ENCODE results near the gene PLIN3. TPM values are rescaled to one million over a fixed set of nuclear protein-coding genes. Genes with fewer than 3 reads are reported as not detected.

The PLIN3 gene
- total and polyA plus RNA-seq, 2 of the 8 experiments (the other 6 are each of a cell fraction or from before 2014, with no cell fraction given), result 60.7 to 61.5 TPM

GRCh38 chr19:4795400-4795799 is 72.1 kb downstream of the PLIN3 start (continued):
- TF ChIP-seq CHD7 (IDR thresholded peaks at IDR 0.05; ENCODE audit: insufficient replicate concordance, low read length), result no peak
